ENCODE results near the gene FLYWCH1. TPM values are rescaled to one million over a fixed set of nuclear protein-coding genes. Genes with fewer than 3 reads are reported as not detected.
"Not testable (repeated sequence)": the region's sequence is repeated elsewhere in the genome, so short reads cannot be mapped to it uniquely, and the experiment has no call there.

Gene FLYWCH1
- total RNA-seq, 3 donors from 2014 or later, result 39.8 to 47.9 (median 46.8) TPM

DNA sequence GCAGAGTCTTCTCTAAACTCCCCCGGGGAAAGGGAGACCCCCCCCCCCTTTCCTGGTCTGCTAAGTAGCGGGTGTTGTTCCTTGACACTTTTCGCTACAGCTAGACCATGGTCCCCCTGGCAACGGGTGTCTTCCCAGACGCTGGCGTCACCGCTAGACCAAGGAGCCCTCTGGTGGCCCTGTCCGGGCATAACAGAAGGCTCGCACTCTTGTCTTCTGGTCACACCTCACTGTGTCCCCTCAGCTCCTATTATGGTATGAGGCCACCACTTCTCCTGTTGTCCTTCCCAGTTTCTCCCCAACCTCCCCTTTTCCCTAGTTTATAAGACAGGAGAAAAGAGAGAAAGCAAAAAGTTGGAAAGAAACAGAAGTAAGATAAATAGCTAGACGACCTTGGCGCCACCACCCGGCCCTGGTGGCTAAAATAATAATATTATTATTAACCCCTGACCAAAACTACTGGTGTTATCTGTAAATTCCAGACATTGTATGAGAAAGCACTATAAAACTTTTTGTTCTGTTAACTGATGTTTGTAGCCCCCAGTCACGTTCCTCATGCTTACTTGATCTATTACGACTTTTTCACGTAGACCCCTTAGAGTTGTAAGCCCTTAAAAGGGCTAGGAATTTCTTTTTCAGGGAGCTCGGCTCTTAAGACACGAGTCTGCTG, 4.5 kb upstream of the FLYWCH1 start:
- not testable (repeated sequence) for H3K4me3 Mint-ChIP-seq; H3K9me3 Mint-ChIP-seq; ATAC-seq; H3K27me3 Mint-ChIP-seq (ENCODE audit: low read depth); H3K36me3 Mint-ChIP-seq (ENCODE audit: insufficient read depth)
- H3K4me1 Mint-ChIP-seq (ENCODE audit: low read depth), result peaks cover 30% of the 10 kb centered on the region
- peak; percentile 38 for DNase-seq

- peaks cover 39% of the 10 kb centered on the region for H3K4me1 Mint-ChIP-seq (ENCODE audit: low read depth)
- no peak for DNase-seq
- H3K9me3 Mint-ChIP-seq, result no peaks in the 10 kb centered on the region
- no peak for ATAC-seq
- peaks cover 3% of the 10 kb centered on the region for H3K36me3 Mint-ChIP-seq (ENCODE audit: insufficient read depth)
- H3K4me3 Mint-ChIP-seq, result peak overlapping the region; percentile 86
- no peaks in the 10 kb centered on the region for H3K27me3 Mint-ChIP-seq (ENCODE audit: low read depth)
These were observed 1.2 kb upstream of the FLYWCH1 start for GRCh38 chr16:2910441-2910969.

GRCh38 chr16:2912330-2913199, 834 bp downstream of the FLYWCH1 start:
- Mint-ChIP-seq H3K36me3 (ENCODE audit: insufficient read depth) (peaks cover 3% of the 10 kb centered on the region), H3K27me3 (ENCODE audit: low read depth) (no peaks in the 10 kb centered on the region), H3K4me3 (peak overlapping the region; percentile 89), H3K4me1 (ENCODE audit: low read depth) (peaks cover 26% of the 10 kb centered on the region), H3K9me3 (no peaks in the 10 kb centered on the region)
- DNase-seq (no peak), ATAC-seq (peak; percentile 51 to 56)

DNA sequence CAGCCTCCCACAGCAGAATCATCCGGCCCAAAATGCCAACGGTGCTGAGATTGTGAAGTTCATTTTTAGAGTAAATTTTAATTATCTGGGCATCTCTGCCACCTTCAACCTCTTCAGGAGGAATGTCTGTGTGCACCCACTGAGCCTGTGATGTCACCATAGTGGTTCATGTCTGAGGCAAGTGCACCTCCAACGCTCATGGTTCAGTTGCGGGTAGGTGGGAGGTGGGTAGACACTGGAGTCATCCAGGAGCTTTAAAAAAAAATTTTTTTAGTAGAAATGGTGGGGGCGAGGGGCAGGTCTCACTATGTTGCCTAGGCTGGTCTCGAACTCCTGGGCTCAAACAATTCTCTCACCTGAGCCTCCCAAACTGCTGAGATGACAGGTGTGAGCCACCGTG, 1.9 kb downstream of the FLYWCH1 start:
- peak overlapping the region; percentile 89 for H3K4me3 Mint-ChIP-seq
- DNase-seq, result no peak
- peaks cover 25% of the 10 kb centered on the region for H3K4me1 Mint-ChIP-seq (ENCODE audit: low read depth)
- no peak for ATAC-seq
- peaks cover 3% of the 10 kb centered on the region for H3K36me3 Mint-ChIP-seq (ENCODE audit: insufficient read depth)
- no peaks in the 10 kb centered on the region for H3K9me3 Mint-ChIP-seq
- H3K27me3 Mint-ChIP-seq (ENCODE audit: low read depth), result no peaks in the 10 kb centered on the region

- Mint-ChIP-seq H3K36me3 (ENCODE audit: insufficient read depth) (peaks cover 3% of the 10 kb centered on the region), H3K9me3 (no peaks in the 10 kb centered on the region), H3K4me1 (ENCODE audit: low read depth) (peaks cover 25% of the 10 kb centered on the region), H3K27me3 (ENCODE audit: low read depth) (no peaks in the 10 kb centered on the region), H3K4me3 (no peak overlapping the region)
- ATAC-seq, result no peak
- no peak for DNase-seq
These were observed 2.5 kb downstream of the FLYWCH1 start for GRCh38 chr16:2914233-2914632.

DNA sequence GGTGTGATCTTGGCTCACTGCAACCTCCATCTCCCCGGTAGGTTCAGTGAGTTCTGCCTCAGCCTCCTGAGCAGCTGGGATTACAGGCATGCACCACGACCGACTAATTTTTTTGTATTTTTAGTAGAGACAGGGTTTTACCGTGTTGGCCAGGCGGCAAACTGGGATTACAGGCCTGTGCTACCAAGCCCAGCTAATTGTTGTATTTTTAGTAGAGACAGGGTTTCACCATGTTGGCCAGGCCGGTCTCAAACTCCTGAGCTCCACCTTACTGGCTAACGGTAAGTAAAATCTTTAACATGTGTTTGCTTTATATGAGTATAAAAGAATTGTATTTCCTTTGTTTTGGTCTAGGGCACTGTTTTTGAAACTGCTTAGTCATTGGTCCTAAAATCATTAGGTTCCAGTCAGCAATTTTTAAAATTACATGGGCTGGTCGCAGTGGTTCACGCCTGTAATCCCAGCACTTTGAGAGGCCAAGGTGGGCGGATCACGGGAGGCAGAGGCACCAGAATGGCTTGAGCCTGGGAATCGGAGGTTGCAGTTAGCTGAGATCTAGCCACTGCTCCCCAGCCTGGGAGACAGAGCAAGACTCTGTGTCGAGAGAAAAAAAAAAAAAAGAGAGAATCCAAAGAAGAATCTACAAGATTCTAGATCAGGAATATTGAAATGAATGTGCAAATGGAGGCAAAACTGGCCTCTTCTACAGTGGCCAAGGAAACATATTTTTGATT, 3.6 kb downstream of the FLYWCH1 start:
- ATAC-seq, result no peak
- Mint-ChIP-seq H3K9me3 (no peaks in the 10 kb centered on the region), H3K27me3 (ENCODE audit: low read depth) (no peaks in the 10 kb centered on the region), H3K4me3 (no peak overlapping the region), H3K36me3 (ENCODE audit: insufficient read depth) (peaks cover 8% of the 10 kb centered on the region), H3K4me1 (ENCODE audit: low read depth) (peaks cover 27% of the 10 kb centered on the region)
- no peak for DNase-seq

GRCh38 chr16:2919511-2920255, 8.0 kb downstream of the FLYWCH1 start:
- ATAC-seq (peak; percentile 59 to 62), DNase-seq (peak; percentile 63)
- Mint-ChIP-seq H3K4me1 (ENCODE audit: low read depth) (peaks cover 2% of the 10 kb centered on the region), H3K36me3 (ENCODE audit: insufficient read depth) (peaks cover 12% of the 10 kb centered on the region), H3K9me3 (no peaks in the 10 kb centered on the region), H3K4me3 (no peak overlapping the region), H3K27me3 (ENCODE audit: low read depth) (no peaks in the 10 kb centered on the region)

DNA sequence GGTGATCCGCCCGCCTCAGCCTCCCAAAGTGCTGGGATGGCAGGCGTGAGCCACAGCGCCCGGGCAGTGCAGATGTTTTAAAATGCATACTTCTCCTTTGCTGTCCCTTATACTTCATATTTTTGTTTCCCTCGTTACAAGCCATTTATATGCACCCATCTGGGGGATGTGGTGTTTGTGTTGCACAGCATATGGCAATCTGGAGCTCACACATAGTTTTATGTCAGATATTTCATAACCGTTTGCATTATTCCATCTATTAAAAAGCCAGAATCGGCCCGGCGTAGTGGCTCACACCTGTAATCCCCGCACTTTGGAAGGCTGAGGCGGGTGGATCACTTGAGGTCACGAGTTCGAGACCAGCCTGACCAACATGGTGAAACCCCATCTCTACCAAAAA, 11.8 kb downstream of the FLYWCH1 start:
- Mint-ChIP-seq H3K4me1 (ENCODE audit: low read depth) (peaks cover 9% of the 10 kb centered on the region), H3K27me3 (ENCODE audit: low read depth) (no peaks in the 10 kb centered on the region), H3K36me3 (ENCODE audit: insufficient read depth) (peaks cover 12% of the 10 kb centered on the region), H3K4me3 (no peak overlapping the region), H3K9me3 (no peaks in the 10 kb centered on the region)
- ATAC-seq (no peak), DNase-seq (no peak)

DNA sequence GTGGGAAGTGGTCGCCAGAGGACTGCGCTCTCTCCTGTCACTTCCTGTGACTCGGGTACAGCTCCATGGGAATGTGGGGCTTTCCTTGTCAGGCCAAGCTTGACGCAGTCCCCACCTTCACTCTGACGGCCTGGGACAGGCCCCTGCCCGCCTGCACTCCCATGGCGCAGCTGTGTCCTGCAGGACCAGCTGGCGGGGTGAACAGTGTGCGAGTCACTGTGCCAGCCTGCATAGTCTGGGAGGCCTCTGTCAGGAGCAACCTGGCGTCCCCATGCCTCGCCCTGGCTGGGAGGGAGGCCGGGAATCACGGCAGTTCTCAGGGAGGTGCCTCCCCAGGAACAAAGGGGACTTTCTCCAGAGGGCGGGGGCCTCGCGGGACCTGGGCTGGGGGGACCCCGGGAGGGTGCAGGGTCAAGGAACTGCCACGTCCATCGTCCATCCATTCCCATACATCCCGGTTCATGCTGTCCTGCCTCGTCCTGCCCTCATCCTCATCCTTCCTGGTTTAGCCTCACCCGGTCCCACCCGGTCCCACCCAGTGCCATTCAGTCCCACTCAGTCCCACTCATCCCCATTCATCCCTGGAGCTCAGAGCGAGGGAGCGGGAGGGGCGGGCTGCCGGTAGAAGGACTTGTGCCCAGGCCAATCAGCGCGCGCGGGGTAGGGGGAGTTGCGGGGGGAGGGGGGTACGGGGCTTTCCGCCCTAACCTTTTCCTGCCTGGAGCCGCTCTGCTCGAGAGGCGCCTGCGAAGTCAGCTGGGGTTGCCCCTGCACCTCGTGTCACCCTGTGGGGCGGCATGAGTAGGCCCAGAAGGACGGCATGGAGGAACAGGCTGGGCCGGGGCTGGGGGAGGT, 13.4 kb downstream of the FLYWCH1 start:
- Mint-ChIP-seq H3K4me3 (no peak overlapping the region), H3K27me3 (ENCODE audit: low read depth) (no peaks in the 10 kb centered on the region), H3K36me3 (ENCODE audit: insufficient read depth) (peaks cover 6% of the 10 kb centered on the region), H3K9me3 (no peaks in the 10 kb centered on the region), H3K4me1 (ENCODE audit: low read depth) (peaks cover 7% of the 10 kb centered on the region)
- ATAC-seq, result no peak
- no peak for DNase-seq

DNA sequence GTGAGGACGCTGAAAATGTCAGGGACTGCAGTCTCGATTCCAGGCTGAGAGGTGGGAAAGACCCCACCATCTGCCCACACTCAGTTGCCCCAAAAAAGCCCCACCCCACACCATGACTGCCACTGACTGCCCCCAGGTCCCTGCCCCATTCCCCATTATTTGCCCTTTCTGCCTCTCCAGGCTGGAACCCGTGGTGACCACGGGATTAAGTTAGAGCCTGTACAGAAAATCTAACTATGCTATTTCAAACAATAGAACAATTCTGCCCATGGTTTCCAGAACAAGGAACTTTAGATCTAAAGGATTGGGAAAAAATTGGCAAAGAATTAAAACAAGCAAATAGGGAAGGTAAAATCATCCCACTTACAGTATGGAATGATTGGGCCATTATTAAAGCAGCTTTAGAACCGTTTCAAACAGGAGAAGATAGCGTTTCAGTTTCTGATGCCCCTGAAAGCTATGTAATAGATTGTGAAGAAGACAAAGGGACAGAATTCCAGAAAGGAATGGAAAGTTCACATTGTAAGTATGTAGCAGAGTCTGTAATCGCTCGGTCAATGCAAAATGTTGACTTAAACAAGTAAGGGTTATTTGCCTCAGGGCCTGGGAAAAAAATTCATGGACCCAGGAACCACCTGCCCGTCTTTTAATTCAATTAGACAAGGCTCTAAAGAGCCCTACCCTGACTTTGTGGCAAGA, 14.4 kb downstream of the FLYWCH1 start:
- H3K4me3 Mint-ChIP-seq, result no peak overlapping the region
- ATAC-seq (no peak), DNase-seq (no peak)
- H3K9me3 Mint-ChIP-seq, result no peaks in the 10 kb centered on the region
- H3K4me1 Mint-ChIP-seq (ENCODE audit: low read depth), result peaks cover 7% of the 10 kb centered on the region
- no peaks in the 10 kb centered on the region for H3K27me3 Mint-ChIP-seq (ENCODE audit: low read depth)
- H3K36me3 Mint-ChIP-seq (ENCODE audit: insufficient read depth), result peaks cover 6% of the 10 kb centered on the region

DNA sequence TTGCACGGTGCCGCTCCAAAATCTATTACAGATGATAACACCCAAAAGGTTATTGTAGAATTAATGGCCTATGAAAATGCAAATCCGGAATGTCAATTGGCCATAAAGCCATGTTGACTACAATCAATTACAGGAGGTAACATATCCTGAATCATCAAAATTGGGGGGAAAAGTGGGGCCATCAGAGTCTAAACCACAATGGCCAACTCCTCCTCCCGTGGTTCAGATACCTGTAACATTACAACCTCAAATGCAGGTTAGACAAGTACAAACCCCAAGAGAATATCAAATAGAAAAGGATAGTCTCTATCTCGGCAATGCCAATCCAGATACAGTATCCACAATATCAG, 14.9 kb downstream of the FLYWCH1 start:
- H3K27me3 Mint-ChIP-seq (ENCODE audit: low read depth), result no peaks in the 10 kb centered on the region
- H3K36me3 Mint-ChIP-seq (ENCODE audit: insufficient read depth), result peaks cover 6% of the 10 kb centered on the region
- DNase-seq (no peak), ATAC-seq (no peak)
- H3K4me1 Mint-ChIP-seq (ENCODE audit: low read depth), result peaks cover 7% of the 10 kb centered on the region
- no peak overlapping the region for H3K4me3 Mint-ChIP-seq
- no peaks in the 10 kb centered on the region for H3K9me3 Mint-ChIP-seq

- peak; percentile 86 for DNase-seq
- Mint-ChIP-seq H3K36me3 (ENCODE audit: insufficient read depth) (peaks cover 6% of the 10 kb centered on the region), H3K9me3 (no peaks in the 10 kb centered on the region), H3K4me1 (ENCODE audit: low read depth) (peaks cover 7% of the 10 kb centered on the region), H3K27me3 (ENCODE audit: low read depth) (no peaks in the 10 kb centered on the region), H3K4me3 (no peak overlapping the region)
- peak; percentile 98 to 99 for ATAC-seq
These were observed 15.4 kb downstream of the FLYWCH1 start for GRCh38 chr16:2927010-2927646.

Measured in activated T-cell treated with anti-CD3 and anti-CD28 coated beads, Interleukin-2, amount 50 U/mL, for 4 hours (primary cell).